ENCODE data around the gene TBC1D4. TPM values are rescaled to one million over a fixed set of nuclear protein-coding genes. Genes with fewer than 3 reads are reported as not detected.
A peak's percentile ranks its signal among the peaks of the same experiment; 100 is the strongest.

Gene TBC1D4
- total RNA-seq, 1 donor from 2014 or later: 1.5 TPM

GRCh38 chr13:75368167-75368566 is 113.8 kb downstream of the TBC1D4 start:
- DNase-seq (no peak), ATAC-seq (ENCODE audit: low read depth) (no peak)
- intact Hi-C loops (cut with micrococcal nuclease): no loop called here
- POLR2A ChIA-PET: no interaction called here
- CTCF ChIA-PET: no interaction called here
- H3K36me3 Mint-ChIP-seq (ENCODE audit: low read depth): no peaks in the 10 kb centered on the region
- peaks cover 6% of the 10 kb centered on the region for H3K4me1 Mint-ChIP-seq
- no peak for TF ChIP-seq CTCF (IDR thresholded peaks at IDR 0.05)
- no peak overlapping the region for H3K4me3 Mint-ChIP-seq
- H3K27ac Mint-ChIP-seq: no peak overlapping the region
- H3K27me3 Mint-ChIP-seq: no peaks in the 10 kb centered on the region
- no peaks in the 10 kb centered on the region for H3K9me3 Mint-ChIP-seq

GRCh38 chr13:75366380-75367280 is 115.3 kb downstream of the TBC1D4 start:
- intact Hi-C loops (cut with micrococcal nuclease): no loop called here
- POLR2A ChIA-PET: no interaction called here
- Mint-ChIP-seq H3K9me3 (no peaks in the 10 kb centered on the region), H3K36me3 (ENCODE audit: low read depth) (no peaks in the 10 kb centered on the region), H3K4me1 (peaks cover 6% of the 10 kb centered on the region), H3K27me3 (peaks cover 1% of the 10 kb centered on the region), H3K4me3 (no peak overlapping the region), H3K27ac (no peak overlapping the region)
- no peak for TF ChIP-seq CTCF (IDR thresholded peaks at IDR 0.05)
- DNase-seq (no peak), ATAC-seq (ENCODE audit: low read depth) (no peak)
- CTCF ChIA-PET: no interaction called here

GRCh38 chr13:75365724-75366173 is 116.2 kb downstream of the TBC1D4 start:
- Mint-ChIP-seq H3K9me3 (no peaks in the 10 kb centered on the region), H3K4me3 (no peak overlapping the region), H3K4me1 (peaks cover 6% of the 10 kb centered on the region), H3K27me3 (peaks cover 1% of the 10 kb centered on the region), H3K36me3 (ENCODE audit: low read depth) (no peaks in the 10 kb centered on the region), H3K27ac (no peak overlapping the region)
- intact Hi-C loops (cut with micrococcal nuclease): no loop called here
- ChIA-PET POLR2A (no interaction called here), CTCF (no interaction called here)
- ATAC-seq (ENCODE audit: low read depth) (peak; percentile 58), DNase-seq (no peak)
- no peak for TF ChIP-seq CTCF (IDR thresholded peaks at IDR 0.05)

GRCh38 chr13:75364131-75364713 is 117.7 kb downstream of the TBC1D4 start:
- Mint-ChIP-seq H3K4me1 (peaks cover 6% of the 10 kb centered on the region), H3K27ac (no peak overlapping the region), H3K9me3 (no peaks in the 10 kb centered on the region), H3K36me3 (ENCODE audit: low read depth) (no peaks in the 10 kb centered on the region), H3K4me3 (no peak overlapping the region), H3K27me3 (peaks cover 1% of the 10 kb centered on the region)
- intact Hi-C loops (cut with micrococcal nuclease): no loop called here
- ChIA-PET POLR2A (no interaction called here), CTCF (no interaction called here)
- DNase-seq (no peak), ATAC-seq (ENCODE audit: low read depth) (no peak)
- TF ChIP-seq CTCF (IDR thresholded peaks at IDR 0.05): no peak

GRCh38 chr13:75363371-75363770 is 118.6 kb downstream of the TBC1D4 start:
- H3K4me1 Mint-ChIP-seq: peaks cover 6% of the 10 kb centered on the region

More at GRCh38 chr13:75363371-75363770, 118.6 kb downstream of the TBC1D4 start:
- ChIA-PET POLR2A (no interaction called here), CTCF (no interaction called here)
- DNase-seq (no peak), ATAC-seq (ENCODE audit: low read depth) (no peak)
- no peak for TF ChIP-seq CTCF (IDR thresholded peaks at IDR 0.05)
- no peak overlapping the region for H3K4me3 Mint-ChIP-seq
- no peak overlapping the region for H3K27ac Mint-ChIP-seq
- no peaks in the 10 kb centered on the region for H3K36me3 Mint-ChIP-seq (ENCODE audit: low read depth)
- no peaks in the 10 kb centered on the region for H3K9me3 Mint-ChIP-seq
- intact Hi-C loops (cut with micrococcal nuclease): no loop called here
- H3K27me3 Mint-ChIP-seq: peaks cover 1% of the 10 kb centered on the region

All from activated B cell treated with CpG ODN at 0.5 μM for 24 hours (primary cell).